ENCODE measurements around the gene CHST8. TPM values are rescaled to one million over a fixed set of nuclear protein-coding genes. Genes with fewer than 3 reads are reported as not detected.

CHST8 gene
- total and polyA plus RNA-seq, 9 donors: 0.09 to 1.4 (median 0.36) TPM

DNA sequence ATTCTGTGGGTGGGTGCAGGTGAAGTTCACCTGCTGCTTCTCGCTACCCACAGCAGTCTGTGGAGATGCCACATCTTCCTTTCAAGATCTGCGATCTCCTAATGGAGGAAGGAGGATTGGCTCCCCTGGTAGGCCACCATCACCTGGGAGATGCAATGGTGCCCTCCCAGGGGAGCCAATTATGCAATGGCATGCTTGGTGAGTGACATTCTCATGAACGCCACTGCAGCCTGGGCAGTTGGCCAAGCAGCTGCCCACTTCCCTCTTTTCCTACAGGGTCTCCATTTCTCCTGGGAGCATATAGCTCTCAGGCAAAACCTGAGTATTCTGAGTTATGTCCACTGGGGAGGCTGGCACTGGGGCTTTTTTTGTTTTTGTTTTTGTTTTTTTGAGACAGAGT, 91.4 kb downstream of the CHST8 start:
- no peak for DNase-seq
- no peaks in the 10 kb centered on the region for H3K36me3 ChIP-seq (ENCODE audit: control insufficient read depth, insufficient read depth, low read length)
- no peak overlapping the region for H3K4me3 ChIP-seq (ENCODE audit: low read length)
- H3K4me1 ChIP-seq (ENCODE audit: control insufficient read depth, insufficient read depth, low read length): no peaks in the 10 kb centered on the region
- WGBS (ENCODE audit: insufficient coverage): 86% methylated on average over 2 of the region's 3 CpGs
- no peaks in the 10 kb centered on the region for H3K27me3 ChIP-seq (ENCODE audit: control insufficient read depth, insufficient read depth, low read length)
- no peaks in the 10 kb centered on the region for H3K9me3 ChIP-seq (replicated peaks; ENCODE audit: control insufficient read depth, low read depth, low read length)
- H3K27ac ChIP-seq (ENCODE audit: low read length): no peak overlapping the region

DNA sequence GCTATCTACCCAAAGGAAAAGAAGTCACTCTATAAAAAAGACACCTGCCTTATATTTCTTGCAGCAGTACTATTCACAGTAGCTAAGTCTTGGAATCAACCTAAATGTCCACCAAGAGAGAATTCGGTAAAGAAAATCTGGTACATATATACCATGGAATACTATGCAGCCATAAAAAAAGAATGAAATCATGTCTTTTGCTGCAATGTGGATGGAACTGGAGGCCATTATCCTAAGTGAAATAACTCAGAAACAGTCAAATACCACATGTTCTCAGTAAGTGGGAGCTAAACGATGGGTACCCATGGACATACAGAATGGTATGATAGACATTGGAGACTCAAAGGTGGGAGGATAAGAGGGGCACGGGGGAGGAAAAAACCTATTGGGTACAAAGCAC, 92.4 kb downstream of the CHST8 start:
- H3K9me3 ChIP-seq (replicated peaks; ENCODE audit: control insufficient read depth, low read depth, low read length): no peaks in the 10 kb centered on the region
- H3K4me1 ChIP-seq (ENCODE audit: control insufficient read depth, insufficient read depth, low read length): no peaks in the 10 kb centered on the region
- no peaks in the 10 kb centered on the region for H3K27me3 ChIP-seq (ENCODE audit: control insufficient read depth, insufficient read depth, low read length)
- H3K27ac ChIP-seq (ENCODE audit: low read length): no peak overlapping the region
- H3K4me3 ChIP-seq (ENCODE audit: low read length): no peak overlapping the region
- H3K36me3 ChIP-seq (ENCODE audit: control insufficient read depth, insufficient read depth, low read length): no peaks in the 10 kb centered on the region
- DNase-seq: no peak
- WGBS (ENCODE audit: insufficient coverage): no CpG with 5 or more reads among the region's 3 CpGs

DNA sequence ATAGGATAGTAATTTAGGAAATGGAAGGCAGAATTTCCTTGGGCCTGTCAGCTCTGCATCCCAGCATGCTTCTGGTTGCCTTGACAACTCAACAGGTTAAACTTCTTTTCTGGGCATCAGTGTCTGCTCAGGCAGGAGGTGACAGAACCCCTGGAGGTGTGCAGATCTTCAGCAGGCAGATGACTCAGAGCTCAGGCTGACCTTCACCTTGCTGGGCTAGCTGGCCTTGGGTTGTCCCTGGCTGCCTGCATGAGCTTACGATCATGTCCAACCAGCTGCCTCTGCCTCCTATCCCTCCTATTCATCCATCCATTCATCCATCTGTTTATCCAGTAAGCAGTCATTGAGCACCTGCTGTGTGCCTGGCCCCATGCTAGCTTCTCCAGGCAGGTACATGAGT, 93.7 kb downstream of the CHST8 start:
- no peak for DNase-seq
- Histone ChIP-seq H3K4me1 (ENCODE audit: control insufficient read depth, insufficient read depth, low read length) (no peaks in the 10 kb centered on the region), H3K27me3 (ENCODE audit: control insufficient read depth, insufficient read depth, low read length) (no peaks in the 10 kb centered on the region), H3K36me3 (ENCODE audit: control insufficient read depth, insufficient read depth, low read length) (no peaks in the 10 kb centered on the region), H3K27ac (ENCODE audit: low read length) (no peak overlapping the region), H3K9me3 (replicated peaks; ENCODE audit: control insufficient read depth, low read depth, low read length) (no peaks in the 10 kb centered on the region), H3K4me3 (ENCODE audit: low read length) (no peak overlapping the region)
- 100% methylated on average over 1 of the region's 1 CpG for WGBS (ENCODE audit: insufficient coverage)

DNA sequence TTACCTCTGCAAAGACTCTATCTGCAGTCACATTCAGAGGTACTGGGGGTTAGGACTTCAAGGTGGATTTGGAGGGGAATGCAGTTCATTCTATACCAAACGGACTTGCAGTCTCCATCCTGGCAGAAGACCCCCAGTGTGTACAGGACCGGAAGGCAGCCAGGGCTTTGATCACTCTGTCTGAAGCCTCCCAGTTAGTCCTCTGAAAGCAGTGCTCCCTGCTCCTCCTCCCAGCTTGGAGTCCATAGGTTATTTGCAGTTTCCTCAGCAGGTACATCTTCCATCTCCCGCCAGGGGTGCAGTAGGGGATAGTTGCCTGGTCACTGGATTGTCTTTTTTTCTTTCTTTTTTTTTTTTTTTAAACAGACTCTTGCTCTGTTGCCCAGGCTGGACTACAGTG, 96.1 kb downstream of the CHST8 start:
- WGBS (ENCODE audit: insufficient coverage): 90% methylated on average over 2 of the region's 3 CpGs
- no peaks in the 10 kb centered on the region for H3K36me3 ChIP-seq (ENCODE audit: control insufficient read depth, insufficient read depth, low read length)
- H3K4me1 ChIP-seq (ENCODE audit: control insufficient read depth, insufficient read depth, low read length): no peaks in the 10 kb centered on the region
- H3K27ac ChIP-seq (ENCODE audit: low read length): no peak overlapping the region
- no peaks in the 10 kb centered on the region for H3K9me3 ChIP-seq (replicated peaks; ENCODE audit: control insufficient read depth, low read depth, low read length)
- H3K27me3 ChIP-seq (ENCODE audit: control insufficient read depth, insufficient read depth, low read length): no peaks in the 10 kb centered on the region
- DNase-seq: no peak
- H3K4me3 ChIP-seq (ENCODE audit: low read length): no peak overlapping the region

GRCh38 chr19:33718651-33719254, 97.0 kb downstream of the CHST8 start:
- H3K9me3 ChIP-seq (replicated peaks; ENCODE audit: control insufficient read depth, low read depth, low read length): no peaks in the 10 kb centered on the region
- no peaks in the 10 kb centered on the region for H3K27me3 ChIP-seq (ENCODE audit: control insufficient read depth, insufficient read depth, low read length)
- WGBS (ENCODE audit: insufficient coverage): 0% methylated on average over 1 of the region's 12 CpGs
- no peak overlapping the region for H3K4me3 ChIP-seq (ENCODE audit: low read length)
- no peaks in the 10 kb centered on the region for H3K36me3 ChIP-seq (ENCODE audit: control insufficient read depth, insufficient read depth, low read length)
- H3K27ac ChIP-seq (ENCODE audit: low read length): no peak overlapping the region
- DNase-seq: peak; percentile 7
- no peaks in the 10 kb centered on the region for H3K4me1 ChIP-seq (ENCODE audit: control insufficient read depth, insufficient read depth, low read length)

- WGBS (ENCODE audit: insufficient coverage): 30% methylated on average over 6 of the region's 13 CpGs
- Histone ChIP-seq H3K4me1 (ENCODE audit: control insufficient read depth, insufficient read depth, low read length) (peaks cover 6% of the 10 kb centered on the region), H3K27me3 (ENCODE audit: control insufficient read depth, insufficient read depth, low read length) (peaks cover 2% of the 10 kb centered on the region), H3K36me3 (ENCODE audit: control insufficient read depth, insufficient read depth, low read length) (no peaks in the 10 kb centered on the region), H3K27ac (ENCODE audit: low read length) (no peak overlapping the region), H3K4me3 (ENCODE audit: low read length) (no peak overlapping the region), H3K9me3 (replicated peaks; ENCODE audit: control insufficient read depth, low read depth, low read length) (no peaks in the 10 kb centered on the region)
- no peak for DNase-seq
Measured at GRCh38 chr19:33719366-33720154, 97.8 kb downstream of the CHST8 start.

DNA sequence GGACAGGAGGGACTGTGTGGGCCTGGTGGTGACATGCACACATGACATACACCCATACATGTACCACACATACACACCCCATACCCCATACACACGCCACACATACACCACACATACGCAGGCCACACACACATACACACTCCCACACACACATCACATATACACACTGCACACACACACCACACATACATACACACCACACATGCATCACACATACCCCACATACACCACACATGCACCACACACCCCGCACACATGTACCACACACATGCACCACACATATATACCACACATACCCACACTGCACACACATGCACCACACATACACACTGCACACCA, 98.4 kb downstream of the CHST8 start:
- no peak for DNase-seq
- Histone ChIP-seq H3K4me3 (ENCODE audit: low read length) (no peak overlapping the region), H3K4me1 (ENCODE audit: control insufficient read depth, insufficient read depth, low read length) (peaks cover 11% of the 10 kb centered on the region), H3K27me3 (ENCODE audit: control insufficient read depth, insufficient read depth, low read length) (peaks cover 2% of the 10 kb centered on the region), H3K27ac (ENCODE audit: low read length) (no peak overlapping the region), H3K36me3 (ENCODE audit: control insufficient read depth, insufficient read depth, low read length) (no peaks in the 10 kb centered on the region), H3K9me3 (replicated peaks; ENCODE audit: control insufficient read depth, low read depth, low read length) (no peaks in the 10 kb centered on the region)
- 91% methylated on average over 3 of the region's 3 CpGs for WGBS (ENCODE audit: insufficient coverage)

DNA sequence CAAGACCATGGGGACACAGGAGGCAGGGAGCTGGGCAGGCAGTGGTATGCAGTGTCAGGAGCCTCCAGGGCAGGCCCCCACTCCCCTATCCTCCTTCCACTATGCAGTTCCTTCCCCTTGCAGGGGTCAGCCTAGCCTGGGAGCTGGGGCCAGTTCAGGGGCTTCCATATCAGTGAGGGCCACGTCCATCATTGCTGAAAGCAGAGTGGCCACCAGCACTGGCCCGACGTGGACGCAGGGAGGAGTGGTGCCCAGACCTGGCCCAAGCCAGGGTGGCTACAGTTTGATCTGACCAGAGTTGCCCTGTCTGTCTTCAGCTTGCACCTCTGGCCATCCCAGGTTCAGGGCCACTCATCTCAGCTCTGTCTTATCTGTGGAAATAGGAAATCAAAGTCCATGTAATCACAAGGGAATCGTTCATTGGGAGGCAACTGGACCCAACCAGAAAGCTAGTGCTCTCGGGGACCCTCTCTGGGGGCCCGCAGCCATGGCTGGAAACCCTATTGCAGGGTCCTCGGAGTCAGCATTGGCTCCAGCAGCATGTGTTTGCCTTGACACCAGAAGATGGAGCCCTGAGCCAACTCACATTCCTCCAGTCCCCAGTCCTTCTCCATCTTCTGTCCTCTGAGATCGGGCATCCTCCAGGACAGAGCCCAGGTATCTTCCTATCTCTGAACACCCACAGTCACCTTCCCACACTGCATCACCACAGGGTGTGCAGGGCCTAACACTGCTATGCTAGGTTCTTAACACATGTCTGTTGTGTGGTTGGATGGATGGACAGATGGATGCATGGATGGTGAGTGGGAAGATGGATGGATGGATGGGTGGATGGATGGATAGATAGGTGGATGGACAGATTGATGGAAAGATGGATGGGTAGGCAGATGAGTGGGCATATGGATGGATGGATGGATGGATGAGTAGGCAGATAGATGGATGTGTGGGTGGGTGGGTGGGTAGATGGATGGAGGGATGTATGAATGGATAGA, 99.2 kb downstream of the CHST8 start:
- Histone ChIP-seq H3K27ac (ENCODE audit: low read length) (no peak overlapping the region), H3K4me3 (ENCODE audit: low read length) (no peak overlapping the region), H3K36me3 (ENCODE audit: control insufficient read depth, insufficient read depth, low read length) (no peaks in the 10 kb centered on the region), H3K4me1 (ENCODE audit: control insufficient read depth, insufficient read depth, low read length) (peaks cover 13% of the 10 kb centered on the region), H3K9me3 (replicated peaks; ENCODE audit: control insufficient read depth, low read depth, low read length) (no peaks in the 10 kb centered on the region), H3K27me3 (ENCODE audit: control insufficient read depth, insufficient read depth, low read length) (peaks cover 3% of the 10 kb centered on the region)
- 77% methylated on average over 8 of the region's 9 CpGs for WGBS (ENCODE audit: insufficient coverage)
- DNase-seq: no peak

GRCh38 chr19:33721735-33722297, 100.1 kb downstream of the CHST8 start:
- Histone ChIP-seq H3K36me3 (ENCODE audit: control insufficient read depth, insufficient read depth, low read length) (no peaks in the 10 kb centered on the region), H3K27me3 (ENCODE audit: control insufficient read depth, insufficient read depth, low read length) (peaks cover 3% of the 10 kb centered on the region), H3K4me3 (ENCODE audit: low read length) (no peak overlapping the region), H3K4me1 (ENCODE audit: control insufficient read depth, insufficient read depth, low read length) (peaks cover 13% of the 10 kb centered on the region), H3K27ac (ENCODE audit: low read length) (no peak overlapping the region), H3K9me3 (replicated peaks; ENCODE audit: control insufficient read depth, low read depth, low read length) (no peaks in the 10 kb centered on the region)
- DNase-seq: no peak
- 76% methylated on average over 2 of the region's 2 CpGs for WGBS (ENCODE audit: insufficient coverage)
